ENCODE measurements around the gene PPM1H.

Gene PPM1H

DNA sequence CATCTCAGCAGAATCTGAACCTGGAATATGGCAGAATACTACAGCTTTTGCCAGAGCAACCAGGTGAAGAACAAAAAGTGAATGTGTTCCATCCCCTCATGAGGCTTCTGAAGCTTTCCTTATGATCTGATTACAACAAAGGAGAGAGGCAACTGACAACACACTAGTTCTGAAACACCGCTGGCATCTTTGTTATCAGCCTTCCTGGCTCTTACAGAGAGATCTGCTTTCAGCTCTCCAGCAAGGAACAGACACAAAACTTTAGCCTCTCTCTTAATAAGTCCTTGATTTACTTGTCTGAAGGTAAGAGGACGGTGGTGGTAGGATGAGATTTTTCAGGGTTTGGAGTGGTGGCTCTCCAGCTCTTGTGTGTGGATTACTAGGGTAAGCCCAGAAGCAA lies 227.0 kb downstream of the PPM1H start:
- Histone ChIP-seq H3K27me3 (ENCODE audit: insufficient read depth, low read length, poor library complexity) (no peaks in the 10 kb centered on the region), H3K79me2 (ENCODE audit: control insufficient read depth, insufficient read depth, low read length) (no peaks in the 10 kb centered on the region), H3K27ac (ENCODE audit: low read depth, low read length) (no peak overlapping the region), H2AK5ac (ENCODE audit: low read length) (no peak overlapping the region), H3K9ac (ENCODE audit: low read length) (no peak overlapping the region), H3K23ac (ENCODE audit: low read length) (no peak overlapping the region), H2BK5ac (ENCODE audit: low read length) (no peak overlapping the region), H2BK120ac (ENCODE audit: low read depth, low read length) (no peak overlapping the region), H3K4me3 (ENCODE audit: low read length) (no peak overlapping the region), H3K4me1 (ENCODE audit: control insufficient read depth, low read depth, low read length) (peaks cover 21% of the 10 kb centered on the region), H3K18ac (ENCODE audit: low read length) (peak overlapping the region; percentile 70), H3K36me3 (ENCODE audit: control insufficient read depth, insufficient read depth, low read length) (no peaks in the 10 kb centered on the region), H4K5ac (ENCODE audit: low read length) (no peak overlapping the region), H2BK15ac (replicated peaks; ENCODE audit: low read depth) (no peak overlapping the region), H3K56ac (ENCODE audit: low read length) (peak overlapping the region; percentile 44), H3K4me2 (ENCODE audit: low read length) (no peak overlapping the region), H4K8ac (ENCODE audit: low read depth, low read length) (no peak overlapping the region), H3K79me1 (ENCODE audit: low read length) (no peaks in the 10 kb centered on the region), H3K4ac (ENCODE audit: low read depth, low read length) (no peak overlapping the region)
- peak; percentile 52 for DNase-seq
- WGBS (ENCODE audit: extremely low coverage, insufficient coverage, low lambda C conversion rate), result no CpG with 5 or more reads among the region's 2 CpGs

DNA sequence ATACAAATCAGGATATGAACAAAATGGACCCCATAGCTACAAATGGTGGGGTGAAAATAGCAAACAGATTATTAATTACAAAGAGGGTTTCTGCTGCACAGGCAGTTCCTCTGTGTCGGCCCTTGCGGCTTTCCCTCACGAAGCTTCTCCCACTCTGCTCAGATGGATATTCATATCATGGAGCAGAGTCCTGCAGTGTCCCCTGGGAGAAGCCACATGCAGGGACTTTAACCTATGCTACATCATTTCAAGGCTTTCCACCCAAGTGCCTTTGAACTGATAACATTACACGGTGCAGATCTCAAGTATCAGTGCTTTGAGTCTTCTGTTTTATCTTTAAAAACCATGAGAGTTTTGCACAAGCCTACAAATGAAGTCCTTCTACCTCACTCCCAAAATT lies 229.1 kb downstream of the PPM1H start:
- Histone ChIP-seq H3K56ac (ENCODE audit: low read length) (no peak overlapping the region), H3K36me3 (ENCODE audit: control insufficient read depth, insufficient read depth, low read length) (no peaks in the 10 kb centered on the region), H3K4me3 (ENCODE audit: low read length) (no peak overlapping the region), H3K4me1 (ENCODE audit: control insufficient read depth, low read depth, low read length) (peaks cover 36% of the 10 kb centered on the region), H3K79me1 (ENCODE audit: low read length) (no peaks in the 10 kb centered on the region), H3K27ac (ENCODE audit: low read depth, low read length) (no peak overlapping the region), H3K79me2 (ENCODE audit: control insufficient read depth, insufficient read depth, low read length) (no peaks in the 10 kb centered on the region), H2AK5ac (ENCODE audit: low read length) (no peak overlapping the region), H2BK15ac (replicated peaks; ENCODE audit: low read depth) (no peak overlapping the region), H4K5ac (ENCODE audit: low read length) (no peak overlapping the region), H3K27me3 (ENCODE audit: insufficient read depth, low read length, poor library complexity) (no peaks in the 10 kb centered on the region), H3K18ac (ENCODE audit: low read length) (peak overlapping the region; percentile 20), H3K4ac (ENCODE audit: low read depth, low read length) (no peak overlapping the region), H2BK120ac (ENCODE audit: low read depth, low read length) (no peak overlapping the region), H2BK5ac (ENCODE audit: low read length) (no peak overlapping the region), H3K4me2 (ENCODE audit: low read length) (no peak overlapping the region), H3K9ac (ENCODE audit: low read length) (no peak overlapping the region), H3K23ac (ENCODE audit: low read length) (no peak overlapping the region), H4K8ac (ENCODE audit: low read depth, low read length) (no peak overlapping the region)
- WGBS (ENCODE audit: extremely low coverage, insufficient coverage, low lambda C conversion rate), result no CpG with 5 or more reads among the region's 4 CpGs
- DNase-seq, result no peak

GRCh38 chr12:62703011-62703380 lies 232.0 kb downstream of the PPM1H start:
- Histone ChIP-seq H3K18ac (ENCODE audit: low read length) (peak overlapping the region; percentile 89), H3K23ac (ENCODE audit: low read length) (no peak overlapping the region), H3K9ac (ENCODE audit: low read length) (no peak overlapping the region), H4K5ac (ENCODE audit: low read length) (no peak overlapping the region), H2AK5ac (ENCODE audit: low read length) (peak overlapping the region; percentile 9), H3K27me3 (ENCODE audit: insufficient read depth, low read length, poor library complexity) (no peaks in the 10 kb centered on the region), H3K4ac (ENCODE audit: low read depth, low read length) (peak overlapping the region; percentile 95), H3K27ac (ENCODE audit: low read depth, low read length) (peak overlapping the region; percentile 96), H2BK5ac (ENCODE audit: low read length) (peak overlapping the region; percentile 76), H3K79me1 (ENCODE audit: low read length) (no peaks in the 10 kb centered on the region), H3K4me2 (ENCODE audit: low read length) (no peak overlapping the region), H3K4me1 (ENCODE audit: control insufficient read depth, low read depth, low read length) (peaks cover 24% of the 10 kb centered on the region), H3K36me3 (ENCODE audit: control insufficient read depth, insufficient read depth, low read length) (no peaks in the 10 kb centered on the region), H3K4me3 (ENCODE audit: low read length) (no peak overlapping the region), H4K8ac (ENCODE audit: low read depth, low read length) (no peak overlapping the region), H3K79me2 (ENCODE audit: control insufficient read depth, insufficient read depth, low read length) (no peaks in the 10 kb centered on the region), H3K56ac (ENCODE audit: low read length) (peak overlapping the region; percentile 66), H2BK120ac (ENCODE audit: low read depth, low read length) (peak overlapping the region; percentile 1), H2BK15ac (replicated peaks; ENCODE audit: low read depth) (no peak overlapping the region)
- DNase-seq, result peak; percentile 75
- WGBS (ENCODE audit: extremely low coverage, insufficient coverage, low lambda C conversion rate), result no CpG with 5 or more reads among the region's 4 CpGs

GRCh38 chr12:62701492-62701891 lies 233.5 kb downstream of the PPM1H start:
- Histone ChIP-seq H4K8ac (ENCODE audit: low read depth, low read length) (no peak overlapping the region), H3K9ac (ENCODE audit: low read length) (no peak overlapping the region), H2BK15ac (replicated peaks; ENCODE audit: low read depth) (peak overlapping the region; percentile 57), H3K56ac (ENCODE audit: low read length) (peak overlapping the region; percentile 3), H3K4me1 (ENCODE audit: control insufficient read depth, low read depth, low read length) (peaks cover 20% of the 10 kb centered on the region), H2BK5ac (ENCODE audit: low read length) (no peak overlapping the region), H3K18ac (ENCODE audit: low read length) (peak overlapping the region; percentile 32), H3K4me2 (ENCODE audit: low read length) (no peak overlapping the region), H3K4me3 (ENCODE audit: low read length) (no peak overlapping the region), H4K5ac (ENCODE audit: low read length) (no peak overlapping the region), H2BK120ac (ENCODE audit: low read depth, low read length) (no peak overlapping the region), H3K79me2 (ENCODE audit: control insufficient read depth, insufficient read depth, low read length) (no peaks in the 10 kb centered on the region), H3K27ac (ENCODE audit: low read depth, low read length) (no peak overlapping the region), H3K36me3 (ENCODE audit: control insufficient read depth, insufficient read depth, low read length) (no peaks in the 10 kb centered on the region), H3K23ac (ENCODE audit: low read length) (no peak overlapping the region), H2AK5ac (ENCODE audit: low read length) (no peak overlapping the region), H3K79me1 (ENCODE audit: low read length) (no peaks in the 10 kb centered on the region), H3K4ac (ENCODE audit: low read depth, low read length) (no peak overlapping the region), H3K27me3 (ENCODE audit: insufficient read depth, low read length, poor library complexity) (no peaks in the 10 kb centered on the region)
- no CpG with 5 or more reads among the region's 5 CpGs for WGBS (ENCODE audit: extremely low coverage, insufficient coverage, low lambda C conversion rate)
- DNase-seq, result peak; percentile 52

- no peak overlapping the region for H3K4ac ChIP-seq (ENCODE audit: low read depth, low read length)
- no peak overlapping the region for H4K5ac ChIP-seq (ENCODE audit: low read length)
- H3K4me3 ChIP-seq (ENCODE audit: low read length), result no peak overlapping the region
- no peak overlapping the region for H3K56ac ChIP-seq (ENCODE audit: low read length)
- H3K9ac ChIP-seq (ENCODE audit: low read length), result no peak overlapping the region
- peak overlapping the region; percentile 60 for H2AK5ac ChIP-seq (ENCODE audit: low read length)
- no CpG with 5 or more reads among the region's 5 CpGs for WGBS (ENCODE audit: extremely low coverage, insufficient coverage, low lambda C conversion rate)
- H3K23ac ChIP-seq (ENCODE audit: low read length), result no peak overlapping the region
- no peak overlapping the region for H4K8ac ChIP-seq (ENCODE audit: low read depth, low read length)
- no peak overlapping the region for H3K4me2 ChIP-seq (ENCODE audit: low read length)
- H3K27ac ChIP-seq (ENCODE audit: low read depth, low read length), result no peak overlapping the region
- DNase-seq, result no peak
- H3K18ac ChIP-seq (ENCODE audit: low read length), result no peak overlapping the region
- H3K79me2 ChIP-seq (ENCODE audit: control insufficient read depth, insufficient read depth, low read length), result no peaks in the 10 kb centered on the region
- H3K4me1 ChIP-seq (ENCODE audit: control insufficient read depth, low read depth, low read length), result peaks cover 23% of the 10 kb centered on the region
- no peaks in the 10 kb centered on the region for H3K36me3 ChIP-seq (ENCODE audit: control insufficient read depth, insufficient read depth, low read length)
- no peak overlapping the region for H2BK15ac ChIP-seq (replicated peaks; ENCODE audit: low read depth)
- no peak overlapping the region for H2BK120ac ChIP-seq (ENCODE audit: low read depth, low read length)
- H2BK5ac ChIP-seq (ENCODE audit: low read length), result no peak overlapping the region
- no peaks in the 10 kb centered on the region for H3K27me3 ChIP-seq (ENCODE audit: insufficient read depth, low read length, poor library complexity)
- H3K79me1 ChIP-seq (ENCODE audit: low read length), result no peaks in the 10 kb centered on the region
Observed at GRCh38 chr12:62700091-62700880, 234.7 kb downstream of the PPM1H start.

GRCh38 chr12:62698701-62699101 lies 236.2 kb downstream of the PPM1H start:
- no peak overlapping the region for H2BK15ac ChIP-seq (replicated peaks; ENCODE audit: low read depth)

More at GRCh38 chr12:62698701-62699101, 236.2 kb downstream of the PPM1H start:
- no peak overlapping the region for H3K4me3 ChIP-seq (ENCODE audit: low read length)
- peaks cover 32% of the 10 kb centered on the region for H3K4me1 ChIP-seq (ENCODE audit: control insufficient read depth, low read depth, low read length)
- H2AK5ac ChIP-seq (ENCODE audit: low read length), result no peak overlapping the region
- no peak overlapping the region for H3K56ac ChIP-seq (ENCODE audit: low read length)
- H3K18ac ChIP-seq (ENCODE audit: low read length), result no peak overlapping the region
- no peak overlapping the region for H4K5ac ChIP-seq (ENCODE audit: low read length)
- no peak overlapping the region for H2BK120ac ChIP-seq (ENCODE audit: low read depth, low read length)
- DNase-seq, result no peak
- H3K36me3 ChIP-seq (ENCODE audit: control insufficient read depth, insufficient read depth, low read length), result no peaks in the 10 kb centered on the region
- H3K4ac ChIP-seq (ENCODE audit: low read depth, low read length), result no peak overlapping the region
- H3K9ac ChIP-seq (ENCODE audit: low read length), result no peak overlapping the region
- no peaks in the 10 kb centered on the region for H3K79me2 ChIP-seq (ENCODE audit: control insufficient read depth, insufficient read depth, low read length)
- no peak overlapping the region for H3K4me2 ChIP-seq (ENCODE audit: low read length)
- H2BK5ac ChIP-seq (ENCODE audit: low read length), result no peak overlapping the region
- H3K79me1 ChIP-seq (ENCODE audit: low read length), result no peaks in the 10 kb centered on the region
- H3K27ac ChIP-seq (ENCODE audit: low read depth, low read length), result no peak overlapping the region
- H3K27me3 ChIP-seq (ENCODE audit: insufficient read depth, low read length, poor library complexity), result no peaks in the 10 kb centered on the region
- H4K8ac ChIP-seq (ENCODE audit: low read depth, low read length), result no peak overlapping the region
- H3K23ac ChIP-seq (ENCODE audit: low read length), result no peak overlapping the region
